D721Med (cell line): ENCODE data around the gene FUT7.
A peak's percentile ranks its signal among the peaks of the same experiment; 100 is the strongest.

Source experiments
- DNase-seq: peaks from one replicate; pipeline ENCODE4 v3.0.0; 2011; ENCODE audit warnings: low spot score; ENCODE audit not compliant: insufficient read length
- FAIRE-seq: peaks from 2 replicates; lab custom pipeline; 2011; peaks lifted over from hg19 to GRCh38; lab: Jason Lieb, UNC
- TF ChIP-seq, protein P1 (sequence below): IDR thresholded peaks from 2 replicates; pipeline ENCODE4 v1.5.1; 2012; ENCODE audit warnings: mild to moderate bottlenecking, control low read depth; ENCODE audit not compliant: insufficient read depth; ENCODE audit errors: missing control alignments

Gene FUT7

DNA sequence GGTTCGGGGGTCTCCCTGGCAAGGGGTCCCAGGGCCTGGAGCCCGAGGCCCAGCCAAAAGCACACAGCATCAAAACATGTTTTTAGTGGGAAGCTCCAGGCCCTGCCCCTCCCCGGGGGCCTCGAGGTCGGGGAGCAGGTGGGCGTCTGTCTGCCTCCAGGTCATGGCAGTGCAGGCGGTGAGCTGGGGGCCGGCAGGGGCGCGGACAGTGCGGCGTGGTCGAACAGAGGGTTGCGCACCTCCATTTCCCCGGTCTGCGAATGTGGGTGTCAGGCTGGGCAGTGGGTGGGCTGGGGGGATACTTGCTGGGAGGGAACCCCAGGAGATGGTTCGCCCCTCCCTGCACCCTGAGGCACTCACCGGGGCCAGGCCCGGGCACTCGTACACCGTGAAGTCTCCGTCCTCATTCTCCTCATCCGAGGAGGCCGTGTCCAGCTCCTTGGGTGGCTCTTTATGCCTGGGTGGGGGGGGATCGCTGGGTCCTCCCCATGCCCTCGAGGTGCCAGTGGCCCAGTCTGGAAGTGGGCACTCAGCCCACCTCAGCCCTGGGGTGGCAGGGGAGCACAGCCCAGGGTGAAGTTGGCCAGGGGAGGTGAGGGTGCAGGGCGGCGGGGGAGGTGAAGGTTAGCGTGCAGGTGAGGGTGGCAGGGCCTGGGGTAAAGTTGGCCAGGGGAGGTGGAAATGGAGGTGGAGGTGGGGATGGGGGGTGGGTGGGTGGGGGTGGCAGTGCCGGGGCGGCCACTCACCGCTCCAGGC lies 7.9 kb upstream of the FUT7 start:
- DNase-seq, result no peak
- no peak for FAIRE-seq
- TF ChIP-seq, protein P1, sequence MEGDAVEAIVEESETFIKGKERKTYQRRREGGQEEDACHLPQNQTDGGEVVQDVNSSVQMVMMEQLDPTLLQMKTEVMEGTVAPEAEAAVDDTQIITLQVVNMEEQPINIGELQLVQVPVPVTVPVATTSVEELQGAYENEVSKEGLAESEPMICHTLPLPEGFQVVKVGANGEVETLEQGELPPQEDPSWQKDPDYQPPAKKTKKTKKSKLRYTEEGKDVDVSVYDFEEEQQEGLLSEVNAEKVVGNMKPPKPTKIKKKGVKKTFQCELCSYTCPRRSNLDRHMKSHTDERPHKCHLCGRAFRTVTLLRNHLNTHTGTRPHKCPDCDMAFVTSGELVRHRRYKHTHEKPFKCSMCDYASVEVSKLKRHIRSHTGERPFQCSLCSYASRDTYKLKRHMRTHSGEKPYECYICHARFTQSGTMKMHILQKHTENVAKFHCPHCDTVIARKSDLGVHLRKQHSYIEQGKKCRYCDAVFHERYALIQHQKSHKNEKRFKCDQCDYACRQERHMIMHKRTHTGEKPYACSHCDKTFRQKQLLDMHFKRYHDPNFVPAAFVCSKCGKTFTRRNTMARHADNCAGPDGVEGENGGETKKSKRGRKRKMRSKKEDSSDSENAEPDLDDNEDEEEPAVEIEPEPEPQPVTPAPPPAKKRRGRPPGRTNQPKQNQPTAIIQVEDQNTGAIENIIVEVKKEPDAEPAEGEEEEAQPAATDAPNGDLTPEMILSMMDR, result no peak

GRCh38 chr9:137038916-137039315 lies 7.0 kb upstream of the FUT7 start:
- FAIRE-seq, result no peak

DNA sequence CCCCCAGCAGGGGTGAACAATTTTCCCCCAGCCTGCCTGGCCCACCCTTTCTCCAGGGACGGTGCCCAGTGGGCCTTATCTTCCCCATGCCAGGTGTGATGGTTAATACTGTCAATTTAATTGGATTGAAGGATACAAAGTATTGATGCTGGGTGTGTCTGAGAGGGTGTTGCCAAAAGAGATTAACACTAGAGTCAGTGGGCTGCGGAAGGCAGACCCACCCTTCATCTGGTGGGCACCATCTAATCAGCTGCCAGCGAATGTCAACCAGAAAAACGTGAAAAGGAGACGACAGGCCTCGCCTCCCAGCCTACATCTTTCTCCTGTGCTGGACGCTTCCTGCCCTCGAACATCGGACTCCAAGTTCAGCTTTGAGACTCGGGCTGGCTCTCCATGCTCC lies 5.6 kb upstream of the FUT7 start:
- DNase-seq, result no peak
- TF ChIP-seq, protein P1, result no peak
- FAIRE-seq, result no peak

More at GRCh38 chr9:137038916-137039315, 7.0 kb upstream of the FUT7 start:
- DNase-seq, result no peak
- TF ChIP-seq, protein P1, result no peak

DNA sequence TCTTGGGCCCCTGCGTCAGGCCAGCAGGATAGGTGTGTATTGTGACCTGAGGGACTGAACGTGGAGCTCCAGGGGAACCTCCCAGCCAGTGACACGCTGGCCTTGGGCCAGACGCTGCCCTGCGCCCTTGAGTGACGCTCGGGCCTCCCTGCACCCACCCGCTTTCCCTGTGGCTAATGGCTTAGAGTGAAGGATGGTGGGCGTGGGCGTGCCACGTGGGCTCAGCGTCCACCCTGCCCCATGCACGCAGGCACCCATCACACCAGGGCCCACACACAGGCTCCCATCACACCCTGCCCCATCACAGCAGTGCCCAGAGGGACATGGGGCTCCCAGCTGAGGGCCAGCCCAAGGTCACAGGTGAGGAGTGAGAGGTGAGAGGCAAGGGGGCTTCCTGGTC lies 5.1 kb upstream of the FUT7 start:
- no peak for DNase-seq
- TF ChIP-seq, protein P1, result no peak
- FAIRE-seq, result no peak

DNA sequence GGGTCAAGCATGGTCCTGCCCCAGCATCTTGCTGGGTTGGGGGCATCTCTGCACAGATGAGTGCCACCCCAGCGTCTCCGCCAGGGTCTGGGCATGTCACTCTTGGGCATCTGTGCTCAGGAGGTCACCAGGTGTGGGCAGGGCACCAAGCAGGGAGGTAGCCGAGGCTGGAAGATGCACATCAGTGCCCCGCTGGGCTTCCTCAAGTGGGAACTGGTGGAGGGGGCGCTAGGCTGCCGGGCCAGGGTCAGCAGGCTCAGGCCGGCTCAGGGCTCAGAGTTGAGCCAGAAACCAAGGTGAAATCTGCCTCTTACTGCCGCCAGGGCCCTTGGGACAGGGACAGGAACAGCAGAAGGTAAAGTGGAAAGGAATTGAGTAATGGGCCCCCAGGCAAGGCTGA lies 4.0 kb upstream of the FUT7 start:
- FAIRE-seq (no peak), DNase-seq (no peak)
- TF ChIP-seq, protein P1, result no peak

- no peak for FAIRE-seq
- no peak for DNase-seq
- TF ChIP-seq, protein P1, result no peak
Observed at GRCh38 chr9:137035507-137035834, 3.6 kb upstream of the FUT7 start.

DNA sequence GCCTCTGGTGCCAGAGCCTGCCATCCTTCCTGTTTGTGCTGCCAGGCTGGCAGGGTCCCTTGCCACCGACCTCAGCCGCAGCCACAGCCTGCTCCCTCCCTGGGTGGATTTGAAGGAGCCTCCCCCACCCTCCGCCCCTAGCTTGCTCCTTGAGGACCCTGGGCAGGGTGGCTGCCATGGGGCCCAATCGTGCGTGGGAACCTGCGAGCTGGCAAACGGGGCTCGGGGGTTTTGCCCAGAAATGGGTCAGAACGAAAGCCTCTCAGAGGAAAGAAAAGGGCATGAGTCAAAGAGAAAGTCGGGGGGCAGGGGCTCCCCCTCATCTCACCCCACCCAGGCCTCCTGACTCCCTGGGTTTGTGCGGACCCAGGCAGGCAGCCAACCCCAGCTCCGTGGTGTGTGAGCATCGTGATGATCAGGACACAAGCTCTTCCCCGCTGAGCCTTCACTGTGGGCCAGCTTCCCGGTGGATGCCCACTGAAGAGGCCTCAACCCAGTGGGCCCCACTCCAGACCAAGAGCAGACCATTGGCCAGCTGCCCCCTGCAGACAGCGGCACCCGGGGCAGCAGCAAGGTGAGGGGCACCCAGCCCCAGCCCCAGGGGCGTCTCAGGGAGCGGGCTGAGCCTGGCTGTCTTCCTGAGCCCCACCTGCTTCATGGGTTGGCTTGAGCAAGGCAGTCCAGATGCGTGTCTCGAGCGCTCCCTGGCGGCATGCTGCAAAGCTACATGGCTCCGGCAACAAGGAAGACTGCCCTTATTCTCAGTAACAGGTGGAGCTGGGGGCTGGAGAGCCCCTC lies 3.0 kb upstream of the FUT7 start:
- FAIRE-seq, result no peak
- TF ChIP-seq, protein P1, result peak; percentile 96
- DNase-seq, result peak; percentile 96
